ENCODE data around the gene LAMC3. TPM values are rescaled to one million over a fixed set of nuclear protein-coding genes. Genes with fewer than 3 reads are reported as not detected.

LAMC3 gene
- total RNA-seq, 1 donor: not detected

DNA sequence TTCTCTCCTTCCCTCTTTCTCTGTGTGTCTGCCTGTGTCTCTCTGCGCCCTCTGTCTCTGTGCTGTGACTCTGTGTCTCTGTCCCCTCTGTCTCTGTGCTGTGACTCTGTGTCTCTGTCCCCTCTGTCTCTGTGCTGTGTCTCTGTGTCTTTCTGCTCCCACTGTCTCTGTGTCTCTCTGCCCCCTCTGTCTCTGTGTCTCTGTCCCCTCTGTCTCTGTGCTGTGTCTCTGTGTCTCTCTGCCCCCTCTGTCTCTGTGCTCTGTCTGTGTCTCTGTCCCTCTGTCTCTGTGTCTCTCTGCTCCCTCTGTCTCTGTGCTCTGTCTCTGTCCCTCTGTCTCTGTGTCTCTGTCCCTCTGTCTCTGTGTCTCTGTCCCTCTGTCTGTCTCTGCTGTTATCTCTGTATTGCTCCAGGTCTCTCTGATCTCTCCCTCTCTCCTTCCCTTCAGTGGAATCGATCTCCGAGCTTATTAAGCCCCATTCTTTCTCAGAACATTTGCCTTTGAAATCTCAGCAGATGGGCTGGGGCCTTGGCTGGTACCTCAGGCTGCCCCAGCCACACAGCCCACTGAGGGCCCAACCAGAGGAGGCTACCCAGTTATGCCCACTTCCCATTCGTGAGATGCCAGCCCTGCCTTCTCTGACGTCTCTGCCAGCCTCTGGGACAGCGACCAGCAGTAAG is 36.6 kb upstream of the LAMC3 start:
- no peak for DNase-seq (ENCODE audit: low read depth)

GRCh38 chr9:130972957-130973685 is 35.9 kb upstream of the LAMC3 start:
- TF ChIP-seq, protein P1, sequence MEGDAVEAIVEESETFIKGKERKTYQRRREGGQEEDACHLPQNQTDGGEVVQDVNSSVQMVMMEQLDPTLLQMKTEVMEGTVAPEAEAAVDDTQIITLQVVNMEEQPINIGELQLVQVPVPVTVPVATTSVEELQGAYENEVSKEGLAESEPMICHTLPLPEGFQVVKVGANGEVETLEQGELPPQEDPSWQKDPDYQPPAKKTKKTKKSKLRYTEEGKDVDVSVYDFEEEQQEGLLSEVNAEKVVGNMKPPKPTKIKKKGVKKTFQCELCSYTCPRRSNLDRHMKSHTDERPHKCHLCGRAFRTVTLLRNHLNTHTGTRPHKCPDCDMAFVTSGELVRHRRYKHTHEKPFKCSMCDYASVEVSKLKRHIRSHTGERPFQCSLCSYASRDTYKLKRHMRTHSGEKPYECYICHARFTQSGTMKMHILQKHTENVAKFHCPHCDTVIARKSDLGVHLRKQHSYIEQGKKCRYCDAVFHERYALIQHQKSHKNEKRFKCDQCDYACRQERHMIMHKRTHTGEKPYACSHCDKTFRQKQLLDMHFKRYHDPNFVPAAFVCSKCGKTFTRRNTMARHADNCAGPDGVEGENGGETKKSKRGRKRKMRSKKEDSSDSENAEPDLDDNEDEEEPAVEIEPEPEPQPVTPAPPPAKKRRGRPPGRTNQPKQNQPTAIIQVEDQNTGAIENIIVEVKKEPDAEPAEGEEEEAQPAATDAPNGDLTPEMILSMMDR (IDR thresholded peaks at IDR 0.05; ENCODE audit: insufficient read depth, low read length): no peak
- no peak overlapping the region for H3K4me3 ChIP-seq (ENCODE audit: low read depth, low read length)
- DNase-seq (ENCODE audit: low read depth): no peak

More for the DNA sequence above, 36.6 kb upstream of the LAMC3 start:
- no peak overlapping the region for H3K4me3 ChIP-seq (ENCODE audit: low read depth, low read length)
- TF ChIP-seq, protein P1 (IDR thresholded peaks at IDR 0.05; ENCODE audit: insufficient read depth, low read length): no peak

DNA sequence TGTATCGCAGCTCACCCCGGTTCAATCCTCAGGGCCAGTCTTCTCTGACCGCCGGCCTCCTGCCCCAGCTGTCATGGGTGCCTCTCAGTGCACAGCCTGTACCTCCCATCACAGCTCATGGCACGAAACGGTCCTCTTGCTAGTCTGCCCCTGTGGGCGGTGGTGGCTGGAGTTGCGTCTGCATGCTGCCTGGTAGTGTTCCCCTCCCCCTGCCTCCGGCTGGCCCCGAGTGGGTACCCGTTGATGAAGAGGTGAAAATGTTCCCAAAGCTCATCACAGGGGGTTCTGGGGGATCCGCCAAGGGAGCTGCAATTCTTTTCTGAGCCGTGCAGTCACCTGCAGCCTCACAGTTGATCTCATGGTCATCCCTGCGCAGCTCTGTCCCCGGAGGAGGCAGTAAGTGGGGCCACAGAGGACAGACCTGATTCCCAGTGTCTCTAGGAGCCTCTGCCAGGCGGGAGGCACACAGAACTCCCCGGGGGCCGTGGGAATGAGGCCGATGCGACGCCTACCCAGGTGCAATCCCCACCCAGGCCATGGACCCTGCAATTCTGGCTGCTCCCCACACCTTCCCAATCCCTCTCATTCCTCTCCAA is 35.2 kb upstream of the LAMC3 start:
- H3K4me3 ChIP-seq (ENCODE audit: low read depth, low read length): no peak overlapping the region
- DNase-seq (ENCODE audit: low read depth): no peak
- TF ChIP-seq, protein P1 (IDR thresholded peaks at IDR 0.05; ENCODE audit: insufficient read depth, low read length): no peak

- TF ChIP-seq, protein P1 (IDR thresholded peaks at IDR 0.05; ENCODE audit: insufficient read depth, low read length): no peak
- H3K4me3 ChIP-seq (ENCODE audit: low read depth, low read length): no peak overlapping the region
- no peak for DNase-seq (ENCODE audit: low read depth)
Observed at GRCh38 chr9:130974697-130975096, 34.3 kb upstream of the LAMC3 start.

- TF ChIP-seq, protein P1 (IDR thresholded peaks at IDR 0.05; ENCODE audit: insufficient read depth, low read length): no peak
- DNase-seq (ENCODE audit: low read depth): no peak
- no peak overlapping the region for H3K4me3 ChIP-seq (ENCODE audit: low read depth, low read length)
Observed at GRCh38 chr9:130975156-130975555, 33.8 kb upstream of the LAMC3 start.

GRCh38 chr9:130975932-130976841 is 32.8 kb upstream of the LAMC3 start:
- DNase-seq (ENCODE audit: low read depth): no peak

More at GRCh38 chr9:130975932-130976841, 32.8 kb upstream of the LAMC3 start:
- TF ChIP-seq, protein P1 (IDR thresholded peaks at IDR 0.05; ENCODE audit: insufficient read depth, low read length): no peak
- no peak overlapping the region for H3K4me3 ChIP-seq (ENCODE audit: low read depth, low read length)
